ENCODE data around the gene UACA.

DNA sequence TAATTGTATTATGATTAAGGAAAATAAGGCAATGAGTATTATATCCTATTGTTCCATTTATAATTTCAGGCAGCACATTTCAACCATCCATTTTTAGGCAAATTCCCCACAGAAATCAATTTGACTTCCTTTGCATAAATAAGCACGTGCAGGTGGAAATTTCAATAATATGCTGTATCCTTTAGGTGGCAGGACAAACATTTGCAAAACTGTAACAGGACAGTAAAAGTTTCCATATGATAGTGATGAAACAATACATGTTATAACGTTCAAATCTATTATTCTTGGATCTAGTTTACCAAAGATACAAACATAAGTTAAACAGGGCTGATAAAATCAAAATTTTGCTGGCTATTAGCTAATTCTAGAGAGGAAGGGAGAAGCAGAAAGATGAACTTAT is 8.5 kb downstream of the UACA start:
- TF ChIP-seq, protein P1, sequence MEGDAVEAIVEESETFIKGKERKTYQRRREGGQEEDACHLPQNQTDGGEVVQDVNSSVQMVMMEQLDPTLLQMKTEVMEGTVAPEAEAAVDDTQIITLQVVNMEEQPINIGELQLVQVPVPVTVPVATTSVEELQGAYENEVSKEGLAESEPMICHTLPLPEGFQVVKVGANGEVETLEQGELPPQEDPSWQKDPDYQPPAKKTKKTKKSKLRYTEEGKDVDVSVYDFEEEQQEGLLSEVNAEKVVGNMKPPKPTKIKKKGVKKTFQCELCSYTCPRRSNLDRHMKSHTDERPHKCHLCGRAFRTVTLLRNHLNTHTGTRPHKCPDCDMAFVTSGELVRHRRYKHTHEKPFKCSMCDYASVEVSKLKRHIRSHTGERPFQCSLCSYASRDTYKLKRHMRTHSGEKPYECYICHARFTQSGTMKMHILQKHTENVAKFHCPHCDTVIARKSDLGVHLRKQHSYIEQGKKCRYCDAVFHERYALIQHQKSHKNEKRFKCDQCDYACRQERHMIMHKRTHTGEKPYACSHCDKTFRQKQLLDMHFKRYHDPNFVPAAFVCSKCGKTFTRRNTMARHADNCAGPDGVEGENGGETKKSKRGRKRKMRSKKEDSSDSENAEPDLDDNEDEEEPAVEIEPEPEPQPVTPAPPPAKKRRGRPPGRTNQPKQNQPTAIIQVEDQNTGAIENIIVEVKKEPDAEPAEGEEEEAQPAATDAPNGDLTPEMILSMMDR (IDR thresholded peaks at IDR 0.05; ENCODE audit: poor library complexity): no peak
- TF ChIP-seq EZH2phosphoT487 (IDR thresholded peaks at IDR 0.05; ENCODE audit: low read depth, severe bottlenecking, unreplicated experiment): no peak

Measured in hepatocyte (in vitro differentiated cells).